ENCODE results near the gene BRPF3. TPM values are rescaled to one million over a fixed set of nuclear protein-coding genes. Genes with fewer than 3 reads are reported as not detected.

Gene BRPF3
- total and polyA plus RNA-seq, 2 of the 13 experiments (the other 11 are each of a cell fraction or from before 2014, with no cell fraction given), result 12.3 to 22.9 TPM

GRCh38 chr6:36245572-36246061 is 49.1 kb downstream of the BRPF3 start (continued):
- TF ChIP-seq HMGXB3 (CRISPR knock-in tag; IDR thresholded peaks at IDR 0.05; ENCODE audit: borderline replicate concordance) (no peak), JUN (CRISPR knock-in tag; IDR thresholded peaks at IDR 0.05) (no peak), PREB (CRISPR knock-in tag; IDR thresholded peaks at IDR 0.05) (no peak), TMF1 (CRISPR knock-in tag; IDR thresholded peaks at IDR 0.05; ENCODE audit: low read depth) (no peak), ARNT2 (CRISPR knock-in tag; IDR thresholded peaks at IDR 0.05; ENCODE audit: low read depth) (0 out of 2 replicates have a peak, but pooled peaks have one; percentile 3), XRCC5 (optimal IDR thresholded peaks at IDR 0.05; ENCODE audit: low read length) (peak; percentile 25), ZNF224 (CRISPR knock-in tag; IDR thresholded peaks at IDR 0.05) (no peak), ZBTB8A (CRISPR knock-in tag; IDR thresholded peaks at IDR 0.05; ENCODE audit: borderline replicate concordance, low read depth) (no peak), NFIC (IDR thresholded peaks at IDR 0.05; ENCODE audit: low read length) (no peak), IKZF5 (CRISPR knock-in tag; IDR thresholded peaks at IDR 0.05) (no peak), CTCF (CRISPR knock-in tag; IDR thresholded peaks at IDR 0.05) (peak; percentile 66), ZNF232 (CRISPR knock-in tag; IDR thresholded peaks at IDR 0.05; ENCODE audit: borderline replicate concordance) (no peak), ZNF101 (CRISPR knock-in tag; IDR thresholded peaks at IDR 0.05; ENCODE audit: borderline replicate concordance, low read depth) (no peak), NAIF1 (CRISPR knock-in tag; IDR thresholded peaks at IDR 0.05; ENCODE audit: borderline replicate concordance) (no peak), EP300 (IDR thresholded peaks at IDR 0.05; ENCODE audit: low read depth in 2 of 2, low read length in 2 of 2) (no peak), EP300 (CRISPR knock-in tag; IDR thresholded peaks at IDR 0.05; ENCODE audit: borderline replicate concordance) (peak; percentile 20; the same call in 1 of the 2 replicates), ETV5 (CRISPR knock-in tag; IDR thresholded peaks at IDR 0.05; ENCODE audit: borderline replicate concordance) (no peak), ZNF503 (CRISPR knock-in tag; IDR thresholded peaks at IDR 0.05) (no peak), BORCS8-MEF2B (CRISPR knock-in tag; IDR thresholded peaks at IDR 0.05) (peak; percentile 56; the same call in 1 of the 2 replicates), ZNF713 (CRISPR knock-in tag; IDR thresholded peaks at IDR 0.05) (no peak)

All from HepG2 (cell line).